Mesenteric fat pad (tissue), 1 donor: ENCODE measurements around the gene ABI1. TPM values are rescaled to one million over a fixed set of nuclear protein-coding genes. Genes with fewer than 3 reads are reported as not detected.
"Not testable (repeated sequence)": the region's sequence is repeated elsewhere in the genome, so short reads cannot be mapped to it uniquely, and the experiment has no call there.

Experiments used
- DNase-seq: peaks from one replicate; pipeline ENCODE4 v3.0.0-alpha.2; 2020; ENCODE audit warnings: low spot score
- total RNA-seq: library from RNA; stranded (reverse); fragmentation: NEBNext Ultra II Directional; extraction: Animal tissue kit (Norgen Biotek cat#: 25700); gene quantifications from one replicate; pipeline ENCODE4 v1.2.1, GENCODE V29; 2021
- donor health status: DM: yes; HTN: yes; CAD: no.

ABI1 gene
- total RNA-seq, 1 donor from 2014 or later, result 42.6 TPM

GRCh38 chr10:26805567-26806245, 55.1 kb downstream of the ABI1 start:
- no peak for DNase-seq

GRCh38 chr10:26804418-26805393, 56.1 kb downstream of the ABI1 start:
- no peak for DNase-seq

- DNase-seq, result no peak
These were observed 56.9 kb downstream of the ABI1 start for GRCh38 chr10:26803849-26804248.

GRCh38 chr10:26802527-26802926, 58.2 kb downstream of the ABI1 start:
- DNase-seq, result no peak

GRCh38 chr10:26801831-26802230, 58.9 kb downstream of the ABI1 start:
- DNase-seq, result no peak

- no peak for DNase-seq
These were observed 59.5 kb downstream of the ABI1 start for GRCh38 chr10:26801274-26801673.

- no peak for DNase-seq
These were observed 60.3 kb downstream of the ABI1 start for GRCh38 chr10:26800468-26800867.

- DNase-seq, result no peak
These were observed 61.4 kb downstream of the ABI1 start for GRCh38 chr10:26799342-26799741.

GRCh38 chr10:26798298-26798697, 62.5 kb downstream of the ABI1 start:
- DNase-seq, result no peak

- DNase-seq, result no peak
These were observed 63.4 kb downstream of the ABI1 start for GRCh38 chr10:26797340-26797739.

GRCh38 chr10:26792758-26793495, 67.8 kb downstream of the ABI1 start:
- no peak for DNase-seq

GRCh38 chr10:26790221-26790995, 70.3 kb downstream of the ABI1 start:
- DNase-seq, result no peak

- not testable (repeated sequence) for DNase-seq
These were observed 71.0 kb downstream of the ABI1 start for GRCh38 chr10:26789779-26790178.

- DNase-seq, result no peak
These were observed 73.4 kb downstream of the ABI1 start for GRCh38 chr10:26787362-26787761.

- DNase-seq, result no peak
These were observed 79.0 kb downstream of the ABI1 start for GRCh38 chr10:26781797-26782196.

GRCh38 chr10:26780793-26781601, 79.8 kb downstream of the ABI1 start:
- DNase-seq, result no peak

GRCh38 chr10:26780106-26780792, 80.5 kb downstream of the ABI1 start:
- DNase-seq, result no peak

GRCh38 chr10:26779176-26779860, 81.4 kb downstream of the ABI1 start:
- no peak for DNase-seq

- DNase-seq, result no peak
These were observed 83.1 kb downstream of the ABI1 start for GRCh38 chr10:26777686-26778085.
